ENCODE measurements around the gene PTPRR. TPM values are rescaled to one million over a fixed set of nuclear protein-coding genes. Genes with fewer than 3 reads are reported as not detected.

Gene PTPRR
- total and polyA plus RNA-seq, 2 of the 4 experiments (the other 2 are of a cell fraction) = 0.18 to 0.21 TPM

- H3K4ac ChIP-seq (ENCODE audit: low read depth, low read length) = no peak overlapping the region
- no peaks in the 10 kb centered on the region for H3K27me3 ChIP-seq (ENCODE audit: control insufficient read depth, insufficient read depth, low read length)
- no peak overlapping the region for H4K8ac ChIP-seq (ENCODE audit: low read depth in 2 of 2, low read length in 2 of 2)
- no peak overlapping the region for H2BK20ac ChIP-seq (ENCODE audit: low read depth, low read length)
- H3K18ac ChIP-seq (ENCODE audit: low read depth, low read length) = no peak overlapping the region
- no peaks in the 10 kb centered on the region; the same call in 1 of the 2 replicates for H3K4me1 ChIP-seq (ENCODE audit: control insufficient read depth, insufficient read depth, low read length)
- H3K4me2 ChIP-seq (ENCODE audit: low read depth, low read length) = no peak overlapping the region
- H3K4me3 ChIP-seq (ENCODE audit: insufficient read depth, low read depth, low read length) = no peak overlapping the region
- ATAC-seq (ENCODE audit: low read depth) (no peak), DNase-seq (no peak)
- no peak overlapping the region for H2AK9ac ChIP-seq (replicated peaks; ENCODE audit: low read depth, low read length, poor library complexity)
- no peak overlapping the region for H3K27ac ChIP-seq (ENCODE audit: insufficient read depth, low read length)
- BruUV-seq (replicated peaks) = no TSS peak
- no peaks in the 10 kb centered on the region for H4K20me1 ChIP-seq (ENCODE audit: insufficient read depth, low read length)
- no peak overlapping the region for H2AFZ ChIP-seq (replicated peaks; ENCODE audit: low read length, poor library complexity)
- no peak overlapping the region for H2BK15ac ChIP-seq (ENCODE audit: low read depth, low read length)
- no peak overlapping the region for H3K56ac ChIP-seq (ENCODE audit: extremely low read depth, insufficient read depth, low read length)
- no peak overlapping the region for H3K23ac ChIP-seq (ENCODE audit: low read depth, low read length)
- CTCF ChIA-PET = no interaction called here
- H3K9me3 ChIP-seq (ENCODE audit: control insufficient read depth, insufficient read depth, low read length) = no peaks in the 10 kb centered on the region
- no peak overlapping the region for H2AK5ac ChIP-seq (ENCODE audit: low read depth, low read length)
- dilution Hi-C loops (cut with HindIII; ENCODE audit: low sequenced_read_pairs, unreplicated experiment) (no loop called here), in situ Hi-C loops (cut with MboI; ENCODE audit: low sequenced_read_pairs) (no loop called here), intact Hi-C loops (cut with micrococcal nuclease) (no loop called here)
- H3K9ac ChIP-seq (ENCODE audit: low read depth, low read length) = no peak overlapping the region
- H2BK5ac ChIP-seq (ENCODE audit: low read depth, low read length, poor library complexity, severe bottlenecking) = no peak overlapping the region
- H3K14ac ChIP-seq (replicated peaks; ENCODE audit: low read depth, low read length) = no peak overlapping the region; the same call in 1 of the 2 replicates
- H4K5ac ChIP-seq (ENCODE audit: low read depth, low read length) = no peak overlapping the region
- POLR2A ChIA-PET (ENCODE audit: unreplicated experiment) = no interaction called here
- no peaks in the 10 kb centered on the region for H3K9me1 ChIP-seq (ENCODE audit: insufficient read depth, low read length)
- H4K91ac ChIP-seq (ENCODE audit: insufficient read depth, low read depth, low read length) = no peak overlapping the region
- no peak overlapping the region for H2BK120ac ChIP-seq (ENCODE audit: low read depth, low read length)
- H3K79me1 ChIP-seq (ENCODE audit: low read depth in 1 of 2, low read length in 2 of 2) = no peaks in the 10 kb centered on the region
- H3K36me3 ChIP-seq (ENCODE audit: control insufficient read depth, insufficient read depth, low read length) = no peaks in the 10 kb centered on the region
- WGBS, 2 experiments (ENCODE audit: extremely low coverage in 2 of 2, insufficient read length in 1 of 2) = 100% methylated on average over 1 of the region's 1 CpG; no CpG with 5 or more reads in 1 of the 2 experiments
- TF ChIP-seq RAD21 (IDR thresholded peaks at IDR 0.05; ENCODE audit: low read length) = no peak
- TF ChIP-seq NFE2L2 (IDR thresholded peaks at IDR 0.05; ENCODE audit: low read depth, low read length) = no peak
- no peak for TF ChIP-seq POLR2A (IDR thresholded peaks at IDR 0.05; ENCODE audit: low read depth, low read length)
- TF ChIP-seq CHD1 (IDR thresholded peaks at IDR 0.05; ENCODE audit: low read depth, low read length) = no peak
These were observed 279.6 kb downstream of the PTPRR start for GRCh38 chr12:70640901-70641300.

Data from IMR-90 (cell line).